Natural killer cell (primary cell): ENCODE data around the gene ARMC9. TPM values are rescaled to one million over a fixed set of nuclear protein-coding genes. Genes with fewer than 3 reads are reported as not detected.

Experiments
- ATAC-seq, 3 donors: fragments of 150-1000 bp in 2 of 3; fragments of 200-7000 bp in 1 of 3; cut with Tn5 transposase; 1 replicate in 1 of 3; 2 replicates in 2 of 3; pipeline ENCODE4 v1.10.0; 2021; ENCODE audit warnings: mild to moderate bottlenecking in 2 of 3, moderate library complexity in 2 of 3
- DNase-seq, 2 donors: peaks; one replicate each; pipeline versions ENCODE4 v3.0.0 to v3.0.0-alpha.2; 2013 to 2021; ENCODE audit warnings: mixed read lengths in 1 of 2
- H3K27ac ChIP-seq: one replicate; pipeline ENCODE4 v1.5.1; 2013; ENCODE audit warnings: mild to moderate bottlenecking, low read length
- H3K27me3 ChIP-seq: one replicate; pipeline ENCODE4 v1.6.1; 2013; ENCODE audit warnings: low read length; ENCODE audit not compliant: control insufficient read depth, insufficient read depth
- H3K36me3 ChIP-seq: one replicate; pipeline ENCODE4 v1.6.1; 2013; ENCODE audit warnings: low read length; ENCODE audit not compliant: control insufficient read depth, insufficient read depth
- H3K4me1 ChIP-seq: one replicate; pipeline ENCODE4 v1.6.1; 2013; ENCODE audit warnings: low read length; ENCODE audit not compliant: control insufficient read depth, insufficient read depth
- H3K4me3 ChIP-seq: one replicate; pipeline ENCODE4 v1.5.1; 2013; ENCODE audit warnings: low read length
- H3K9me3 ChIP-seq: one replicate; pipeline ENCODE4 v1.6.1; 2013; ENCODE audit warnings: low read length; ENCODE audit not compliant: control insufficient read depth, insufficient read depth
- H3K27ac Mint-ChIP-seq, 2 donors: one replicate each; pipeline ENCODE4 v1.8.0; 2022; ENCODE audit warnings: mild to moderate bottlenecking in 2 of 2, mixed read lengths in 2 of 2, moderate library complexity in 1 of 2
- H3K27me3 Mint-ChIP-seq, 2 donors: one replicate each; pipeline ENCODE4 v1.8.0; 2022; ENCODE audit warnings: low read depth in 2 of 2, mixed read lengths in 2 of 2
- H3K36me3 Mint-ChIP-seq: one replicate; pipeline ENCODE4 v1.8.0; 2022; ENCODE audit warnings: mixed read lengths
- H3K4me1 Mint-ChIP-seq, 2 donors: one replicate each; pipeline ENCODE4 v1.8.0; 2022; ENCODE audit warnings: mixed read lengths in 2 of 2
- H3K4me3 Mint-ChIP-seq: one replicate; pipeline ENCODE4 v1.8.0; 2022; ENCODE audit warnings: mild to moderate bottlenecking, moderate library complexity, mixed read lengths
- H3K9me3 Mint-ChIP-seq, 2 donors: one replicate each; pipeline ENCODE4 v1.8.0; 2022; ENCODE audit warnings: mixed read lengths in 2 of 2
- CTCF ChIP-seq: fragments of 200-600 bp; IDR thresholded peaks from one replicate; pipeline ENCODE4 v1.8.0; 2022; ENCODE audit warnings: antibody characterized with exemption
- WGBS: methylation state at CpG from one replicate; pipeline ENCODE4 v1.1.7; 2013; ENCODE audit warnings: missing lambda C conversion rate; ENCODE audit not compliant: insufficient coverage; 5-methylcytosine and 5-hydroxymethylcytosine counted together
- intact Hi-C: fragments of 100-400 bp; cut with micrococcal nuclease; formaldehyde crosslinking; loops from one replicate; pipeline ENCODE4 v1.14.2; 2022
- total RNA-seq, 4 donors: library from RNA; stranded (reverse); fragments of 120-200 nt in 1 of 4; gene quantifications; one replicate each; pipeline versions ENCODE4 v1.2.3 to v1.2.4, GENCODE V29; 2013 to 2022

The ARMC9 gene
- total RNA-seq, 3 donors from 2014 or later (not counting 1 experiment from before 2014, with no cell fraction given): 1.2 to 2.3 (median 2.0) TPM

- peaks cover 18 to 22% of the 10 kb centered on the region in 2 donors for H3K4me1 Mint-ChIP-seq
- Histone ChIP-seq H3K36me3 (no peaks in the 10 kb centered on the region), H3K4me1 (peaks cover 17% of the 10 kb centered on the region), H3K9me3 (peaks cover 9% of the 10 kb centered on the region), H3K4me3 (no peak overlapping the region), H3K27me3 (peaks cover 6% of the 10 kb centered on the region), H3K27ac (no peak overlapping the region)
- WGBS: 86% methylated on average over 6 of the region's 6 CpGs
- TF ChIP-seq CTCF: peak; percentile 6
- intact Hi-C loops: loop anchor here (5.0 kb wide), 3 partner anchors 42 to 163 kb away; no protein-coding TSS in a partner anchor
- ATAC-seq (no peak), DNase-seq (no peak)
- H3K36me3 Mint-ChIP-seq: no peaks in the 10 kb centered on the region
- peaks cover 0 to 5% of the 10 kb centered on the region in 2 donors for H3K9me3 Mint-ChIP-seq
- H3K27ac Mint-ChIP-seq: no peak overlapping the region
- peaks cover 0 to 17% of the 10 kb centered on the region in 2 donors for H3K27me3 Mint-ChIP-seq
- no peak overlapping the region for H3K4me3 Mint-ChIP-seq
Observed at GRCh38 chr2:231410293-231411004, 212.0 kb downstream of the ARMC9 start.

GRCh38 chr2:231411237-231411636, 212.8 kb downstream of the ARMC9 start:
- Mint-ChIP-seq H3K36me3 (no peaks in the 10 kb centered on the region), H3K4me3 (peak overlapping the region; percentile 89), H3K4me1 (peaks cover 10 to 14% of the 10 kb centered on the region in 2 donors), H3K27me3 (peaks cover 0 to 17% of the 10 kb centered on the region in 2 donors), H3K9me3 (peaks cover 0 to 5% of the 10 kb centered on the region in 2 donors), H3K27ac (no peak overlapping the region)
- Histone ChIP-seq H3K4me1 (peaks cover 11% of the 10 kb centered on the region), H3K4me3 (no peak overlapping the region), H3K27me3 (peaks cover 6% of the 10 kb centered on the region), H3K27ac (no peak overlapping the region), H3K9me3 (peaks cover 9% of the 10 kb centered on the region), H3K36me3 (no peaks in the 10 kb centered on the region)
- TF ChIP-seq CTCF: no peak
- intact Hi-C loops: loop anchor here (5.0 kb wide), 3 partner anchors 41 to 164 kb away; no protein-coding TSS in a partner anchor
- 69% methylated on average over 3 of the region's 3 CpGs for WGBS
- DNase-seq: no peak
- no peak for ATAC-seq

- DNase-seq (peak; percentile 74 to 80), ATAC-seq (peak; percentile 99 to 100 (median 99))
- Mint-ChIP-seq H3K4me1 (peaks cover 2 to 7% of the 10 kb centered on the region in 2 donors), H3K4me3 (peak overlapping the region; percentile 89), H3K27ac (peak overlapping the region in 1 of 2 donors; percentile 35), H3K36me3 (no peaks in the 10 kb centered on the region), H3K27me3 (peaks cover 0 to 17% of the 10 kb centered on the region in 2 donors), H3K9me3 (peaks cover 0 to 5% of the 10 kb centered on the region in 2 donors)
- peak overlapping the region; percentile 25 for H3K4me3 ChIP-seq
- WGBS: 5% methylated on average over 67 of the region's 67 CpGs
- peaks cover 6% of the 10 kb centered on the region for H3K27me3 ChIP-seq
- H3K27ac ChIP-seq: no peak overlapping the region
- intact Hi-C loops: loop anchor here (1.0 to 5.0 kb wide), 6 partner anchors 40 to 308 kb away; no protein-coding TSS in a partner anchor
- H3K9me3 ChIP-seq: peaks cover 9% of the 10 kb centered on the region
- peaks cover 10% of the 10 kb centered on the region for H3K4me1 ChIP-seq
- H3K36me3 ChIP-seq: no peaks in the 10 kb centered on the region
- TF ChIP-seq CTCF: peak; percentile 82
Observed at GRCh38 chr2:231411831-231412617, 213.6 kb downstream of the ARMC9 start.
